SK-N-SH treated with all-trans-retinoic acid at 6 μM for 48 hours (cell line): Measurements from ENCODE around the gene FN1.

Source experiments
- ATAC-seq: fragments of 200-7000 bp; cut with Tn5 transposase; 3 replicates; pipeline ENCODE4 v1.9.1; 2020; ENCODE audit warnings: mild to moderate bottlenecking, moderate library complexity
- ARNTL ChIP-seq: fragments of 450-650 bp; formaldehyde crosslinking; IDR thresholded peaks from 2 replicates; pipeline ENCODE4 v1.5.0; 2020; ENCODE audit warnings: low read depth, mild to moderate bottlenecking, moderate library complexity, borderline replicate concordance
- BACH2 ChIP-seq: fragments of 250-450 bp; sonication (Bioruptor Pico); IDR thresholded peaks from 2 replicates; pipeline ENCODE4 v1.9.0; 2021; ENCODE audit warnings: mild to moderate bottlenecking, borderline replicate concordance
- CSDC2 ChIP-seq: fragments of 250-450 bp; sonication (Bioruptor Pico); IDR thresholded peaks from 2 replicates; pipeline ENCODE4 v1.5.0; 2020; ENCODE audit warnings: mild to moderate bottlenecking, moderate library complexity
- CSRNP3 ChIP-seq: fragments of 250-450 bp; sonication (Bioruptor Pico); IDR thresholded peaks from 2 replicates; pipeline ENCODE4 v1.5.1; 2021; ENCODE audit warnings: mild to moderate bottlenecking, moderate library complexity
- ESRRG ChIP-seq: fragments of 250-450 bp; sonication (Bioruptor Pico); IDR thresholded peaks from 2 replicates; pipeline ENCODE4 v1.6.1; 2021; ENCODE audit warnings: mild to moderate bottlenecking
- GLIS3 ChIP-seq: fragments of 250-450 bp; sonication (Bioruptor Pico); IDR thresholded peaks from 2 replicates; pipeline ENCODE4 v1.5.0; 2020; ENCODE audit warnings: mild to moderate bottlenecking, moderate library complexity
- ISL1 ChIP-seq: fragments of 250-450 bp; sonication (Bioruptor Pico); IDR thresholded peaks from 2 replicates; pipeline ENCODE4 v2.1.2; 2022; ENCODE audit warnings: mild to moderate bottlenecking, moderate library complexity
- PATZ1 ChIP-seq: fragments of 250-450 bp; sonication (Bioruptor Pico); IDR thresholded peaks from 2 replicates; pipeline ENCODE4 v1.8.0; 2020; ENCODE audit warnings: mild to moderate bottlenecking, moderate library complexity, borderline replicate concordance
- RARB ChIP-seq: fragments of 250-450 bp; sonication (Bioruptor Pico); IDR thresholded peaks from 2 replicates; pipeline ENCODE4 v1.8.0; 2021; ENCODE audit warnings: mild to moderate bottlenecking, moderate library complexity
- TOX ChIP-seq: fragments of 250-450 bp; sonication (Bioruptor Pico); IDR thresholded peaks from 2 replicates; pipeline ENCODE4 v1.8.0; 2021; ENCODE audit warnings: mild to moderate bottlenecking, moderate library complexity, borderline replicate concordance
- ZC3H10 ChIP-seq: fragments of 250-450 bp; sonication (Bioruptor Pico); IDR thresholded peaks from 2 replicates; pipeline ENCODE4 v1.5.1; 2021; ENCODE audit warnings: mild to moderate bottlenecking, moderate library complexity
- ZFP3 ChIP-seq: fragments of 250-450 bp; sonication (Bioruptor Pico); IDR thresholded peaks from 2 replicates; pipeline ENCODE4 v1.5.0; 2020; ENCODE audit warnings: mild to moderate bottlenecking, moderate library complexity
- ZNF565 ChIP-seq: fragments of 450-650 bp; formaldehyde crosslinking; conservative IDR thresholded peaks from 2 replicates; pipeline ENCODE4 v1.5.0; 2020; ENCODE audit warnings: low read depth, mild to moderate bottlenecking, moderate library complexity
- ZNF70 ChIP-seq: fragments of 450-650 bp; formaldehyde crosslinking; IDR thresholded peaks from 2 replicates; pipeline ENCODE4 v1.5.0; 2020; ENCODE audit warnings: mild to moderate bottlenecking, moderate library complexity
- ZNF8 ChIP-seq: fragments of 450-650 bp; formaldehyde crosslinking; IDR thresholded peaks from 2 replicates; pipeline ENCODE4 v1.5.0; 2020; ENCODE audit warnings: mild to moderate bottlenecking, moderate library complexity
- TF ChIP-seq, protein P1 (sequence below): fragments of 250-450 bp; sonication (Bioruptor Pico); IDR thresholded peaks from 2 replicates; pipeline ENCODE4 v1.5.1; 2020; ENCODE audit warnings: low read depth, mild to moderate bottlenecking, moderate library complexity
- TF ChIP-seq, protein P2 (sequence below): fragments of 250-450 bp; sonication (Bioruptor Pico); IDR thresholded peaks from 2 replicates; pipeline ENCODE4 v1.5.0; 2020; ENCODE audit warnings: mild to moderate bottlenecking, moderate library complexity
- TF ChIP-seq, protein P3 (sequence below): fragments of 250-450 bp; sonication (Bioruptor Pico); IDR thresholded peaks from 2 replicates; pipeline ENCODE4 v1.8.0; 2021; ENCODE audit warnings: low read depth, mild to moderate bottlenecking, moderate library complexity, borderline replicate concordance

The FN1 gene

DNA sequence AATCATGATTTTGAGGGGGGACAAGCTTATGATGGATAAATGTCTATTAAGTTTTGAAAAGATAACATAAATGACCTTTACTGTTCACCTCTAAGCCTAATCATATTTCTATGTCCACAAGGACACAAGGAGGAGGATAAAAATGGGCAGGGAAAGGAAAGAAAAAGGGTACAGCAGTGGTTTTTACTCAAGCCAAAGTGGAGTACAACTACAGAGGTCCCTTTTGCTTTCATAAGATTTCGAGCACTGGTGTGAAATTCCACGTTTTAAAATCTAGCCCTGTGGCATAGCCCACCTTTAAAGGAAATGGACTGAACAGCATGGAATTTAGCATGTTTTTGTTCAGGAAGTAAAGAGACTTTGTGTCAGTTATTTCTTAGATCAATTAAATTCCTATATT lies 19.2 kb downstream of the FN1 start:
- no peak for TF ChIP-seq ZFP3
- no peak for TF ChIP-seq ZNF8 (CRISPR knock-in tag)
- TF ChIP-seq ZNF565 (CRISPR knock-in tag) = no peak
- TF ChIP-seq, protein P1, sequence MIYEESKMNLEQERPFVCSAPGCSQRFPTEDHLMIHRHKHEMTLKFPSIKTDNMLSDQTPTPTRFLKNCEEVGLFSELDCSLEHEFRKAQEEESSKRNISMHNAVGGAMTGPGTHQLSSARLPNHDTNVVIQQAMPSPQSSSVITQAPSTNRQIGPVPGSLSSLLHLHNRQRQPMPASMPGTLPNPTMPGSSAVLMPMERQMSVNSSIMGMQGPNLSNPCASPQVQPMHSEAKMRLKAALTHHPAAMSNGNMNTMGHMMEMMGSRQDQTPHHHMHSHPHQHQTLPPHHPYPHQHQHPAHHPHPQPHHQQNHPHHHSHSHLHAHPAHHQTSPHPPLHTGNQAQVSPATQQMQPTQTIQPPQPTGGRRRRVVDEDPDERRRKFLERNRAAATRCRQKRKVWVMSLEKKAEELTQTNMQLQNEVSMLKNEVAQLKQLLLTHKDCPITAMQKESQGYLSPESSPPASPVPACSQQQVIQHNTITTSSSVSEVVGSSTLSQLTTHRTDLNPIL (CRISPR knock-in tag) = no peak
- TF ChIP-seq BACH2 (CRISPR knock-in tag) = no peak
- TF ChIP-seq ARNTL (CRISPR knock-in tag) = no peak
- no peak for TF ChIP-seq CSDC2 (CRISPR knock-in tag)
- no peak for TF ChIP-seq ZC3H10
- no peak for TF ChIP-seq ISL1 (CRISPR knock-in tag)
- no peak for TF ChIP-seq ESRRG (CRISPR knock-in tag)
- TF ChIP-seq GLIS3 (CRISPR knock-in tag) = no peak
- ATAC-seq = no peak

DNA sequence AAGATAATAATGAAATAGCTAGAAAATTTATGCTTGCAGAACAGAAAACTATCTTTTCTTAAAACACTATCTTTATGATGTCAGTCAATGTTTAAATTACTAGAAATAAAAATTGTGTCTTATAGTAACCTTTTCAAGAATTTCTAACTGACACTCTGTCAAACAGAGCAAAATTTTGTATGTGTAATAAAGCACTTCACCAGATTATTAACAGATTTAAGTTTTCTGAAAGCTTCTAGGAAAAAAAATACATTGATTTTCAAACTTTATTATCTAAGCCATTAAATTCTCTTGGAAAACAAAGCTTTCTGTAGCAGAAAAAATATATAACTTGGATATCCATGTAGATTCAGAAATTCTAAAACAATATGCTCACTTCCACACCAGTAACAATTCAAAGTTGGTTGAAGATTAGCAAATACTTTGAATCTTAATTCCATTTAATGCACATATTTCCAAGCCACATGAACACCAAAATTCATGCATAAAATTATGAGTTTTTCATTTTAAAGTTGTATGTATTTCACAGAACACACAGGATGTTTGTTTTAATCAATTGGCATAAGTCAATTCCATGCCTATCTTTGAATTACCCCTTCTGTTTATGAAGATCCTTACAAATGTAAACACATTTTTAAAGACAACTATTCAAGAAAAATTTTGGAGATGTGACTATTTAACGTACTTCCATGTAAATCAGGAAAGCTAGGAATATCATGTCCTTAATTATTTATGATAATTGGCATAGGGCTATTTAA lies 19.9 kb downstream of the FN1 start:
- no peak for TF ChIP-seq PATZ1
- ATAC-seq = no peak

- no peak for TF ChIP-seq RARB
- no peak for TF ChIP-seq ZFP3
- TF ChIP-seq ZNF70 (CRISPR knock-in tag) = no peak
- no peak for TF ChIP-seq ZNF8 (CRISPR knock-in tag)
- no peak for TF ChIP-seq TOX
- TF ChIP-seq ESRRG (CRISPR knock-in tag) = no peak
- TF ChIP-seq BACH2 (CRISPR knock-in tag) = no peak
- TF ChIP-seq ARNTL (CRISPR knock-in tag) = no peak
- no peak for TF ChIP-seq CSDC2 (CRISPR knock-in tag)
- no peak for TF ChIP-seq ZNF565 (CRISPR knock-in tag)
- TF ChIP-seq, protein P2, sequence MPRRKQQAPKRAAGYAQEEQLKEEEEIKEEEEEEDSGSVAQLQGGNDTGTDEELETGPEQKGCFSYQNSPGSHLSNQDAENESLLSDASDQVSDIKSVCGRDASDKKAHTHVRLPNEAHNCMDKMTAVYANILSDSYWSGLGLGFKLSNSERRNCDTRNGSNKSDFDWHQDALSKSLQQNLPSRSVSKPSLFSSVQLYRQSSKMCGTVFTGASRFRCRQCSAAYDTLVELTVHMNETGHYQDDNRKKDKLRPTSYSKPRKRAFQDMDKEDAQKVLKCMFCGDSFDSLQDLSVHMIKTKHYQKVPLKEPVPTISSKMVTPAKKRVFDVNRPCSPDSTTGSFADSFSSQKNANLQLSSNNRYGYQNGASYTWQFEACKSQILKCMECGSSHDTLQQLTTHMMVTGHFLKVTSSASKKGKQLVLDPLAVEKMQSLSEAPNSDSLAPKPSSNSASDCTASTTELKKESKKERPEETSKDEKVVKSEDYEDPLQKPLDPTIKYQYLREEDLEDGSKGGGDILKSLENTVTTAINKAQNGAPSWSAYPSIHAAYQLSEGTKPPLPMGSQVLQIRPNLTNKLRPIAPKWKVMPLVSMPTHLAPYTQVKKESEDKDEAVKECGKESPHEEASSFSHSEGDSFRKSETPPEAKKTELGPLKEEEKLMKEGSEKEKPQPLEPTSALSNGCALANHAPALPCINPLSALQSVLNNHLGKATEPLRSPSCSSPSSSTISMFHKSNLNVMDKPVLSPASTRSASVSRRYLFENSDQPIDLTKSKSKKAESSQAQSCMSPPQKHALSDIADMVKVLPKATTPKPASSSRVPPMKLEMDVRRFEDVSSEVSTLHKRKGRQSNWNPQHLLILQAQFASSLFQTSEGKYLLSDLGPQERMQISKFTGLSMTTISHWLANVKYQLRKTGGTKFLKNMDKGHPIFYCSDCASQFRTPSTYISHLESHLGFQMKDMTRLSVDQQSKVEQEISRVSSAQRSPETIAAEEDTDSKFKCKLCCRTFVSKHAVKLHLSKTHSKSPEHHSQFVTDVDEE = no peak
- TF ChIP-seq, protein P3, sequence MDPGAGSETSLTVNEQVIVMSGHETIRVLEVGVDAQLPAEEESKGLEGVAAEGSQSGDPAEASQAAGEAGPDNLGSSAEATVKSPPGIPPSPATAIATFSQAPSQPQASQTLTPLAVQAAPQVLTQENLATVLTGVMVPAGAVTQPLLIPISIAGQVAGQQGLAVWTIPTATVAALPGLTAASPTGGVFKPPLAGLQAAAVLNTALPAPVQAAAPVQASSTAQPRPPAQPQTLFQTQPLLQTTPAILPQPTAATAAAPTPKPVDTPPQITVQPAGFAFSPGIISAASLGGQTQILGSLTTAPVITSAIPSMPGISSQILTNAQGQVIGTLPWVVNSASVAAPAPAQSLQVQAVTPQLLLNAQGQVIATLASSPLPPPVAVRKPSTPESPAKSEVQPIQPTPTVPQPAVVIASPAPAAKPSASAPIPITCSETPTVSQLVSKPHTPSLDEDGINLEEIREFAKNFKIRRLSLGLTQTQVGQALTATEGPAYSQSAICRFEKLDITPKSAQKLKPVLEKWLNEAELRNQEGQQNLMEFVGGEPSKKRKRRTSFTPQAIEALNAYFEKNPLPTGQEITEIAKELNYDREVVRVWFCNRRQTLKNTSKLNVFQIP = no peak
- TF ChIP-seq, all 23 proteins: peak for 0
- no peak for ATAC-seq
Observed at GRCh38 chr2:215415218-215415617, 20.6 kb downstream of the FN1 start.

GRCh38 chr2:215414674-215415073 lies 21.2 kb downstream of the FN1 start:
- ATAC-seq = no peak
- TF ChIP-seq CSDC2 (CRISPR knock-in tag) (no peak), ZFP3 (no peak), ZC3H10 (no peak), ZNF70 (CRISPR knock-in tag) (no peak), CSRNP3 (CRISPR knock-in tag) (no peak), TOX (no peak), GLIS3 (CRISPR knock-in tag) (no peak)
- TF ChIP-seq, protein P2 = no peak
- TF ChIP-seq, protein P1 (CRISPR knock-in tag) = no peak
- TF ChIP-seq, all 23 proteins: peak for 0
